SK-N-SH treated with all-trans-retinoic acid at 6 μM for 48 hours (cell line): ENCODE results near the gene ARHGAP4.

ENCODE experiments used
- ATAC-seq: fragments of 200-7000 bp; cut with Tn5 transposase; 3 replicates; pipeline ENCODE4 v1.9.1; 2020; ENCODE audit warnings: mild to moderate bottlenecking, moderate library complexity
- BACH2 ChIP-seq: fragments of 250-450 bp; sonication (Bioruptor Pico); IDR thresholded peaks from 2 replicates; pipeline ENCODE4 v1.9.0; 2021; ENCODE audit warnings: mild to moderate bottlenecking, borderline replicate concordance
- CREB5 ChIP-seq: fragments of 250-450 bp; sonication (Bioruptor Pico); IDR thresholded peaks from 2 replicates; pipeline ENCODE4 v1.5.1; 2020; ENCODE audit warnings: low read depth, mild to moderate bottlenecking, moderate library complexity
- CSDC2 ChIP-seq: fragments of 250-450 bp; sonication (Bioruptor Pico); IDR thresholded peaks from 2 replicates; pipeline ENCODE4 v1.5.0; 2020; ENCODE audit warnings: mild to moderate bottlenecking, moderate library complexity
- CSRNP3 ChIP-seq: fragments of 250-450 bp; sonication (Bioruptor Pico); IDR thresholded peaks from 2 replicates; pipeline ENCODE4 v1.5.1; 2021; ENCODE audit warnings: mild to moderate bottlenecking, moderate library complexity
- GLIS3 ChIP-seq: fragments of 250-450 bp; sonication (Bioruptor Pico); IDR thresholded peaks from 2 replicates; pipeline ENCODE4 v1.5.0; 2020; ENCODE audit warnings: mild to moderate bottlenecking, moderate library complexity
- ISL1 ChIP-seq: fragments of 250-450 bp; sonication (Bioruptor Pico); IDR thresholded peaks from 2 replicates; pipeline ENCODE4 v2.1.2; 2022; ENCODE audit warnings: mild to moderate bottlenecking, moderate library complexity
- OSR1 ChIP-seq: fragments of 250-450 bp; sonication (Bioruptor Pico); IDR thresholded peaks from 2 replicates; pipeline ENCODE4 v1.8.0; 2022; ENCODE audit warnings: moderate library complexity, mild to moderate bottlenecking, inconsistent platforms
- PATZ1 ChIP-seq: fragments of 250-450 bp; sonication (Bioruptor Pico); IDR thresholded peaks from 2 replicates; pipeline ENCODE4 v1.8.0; 2020; ENCODE audit warnings: mild to moderate bottlenecking, moderate library complexity, borderline replicate concordance
- POU6F1 ChIP-seq: fragments of 250-450 bp; sonication (Bioruptor Pico); IDR thresholded peaks from 2 replicates; pipeline ENCODE4 v1.8.0; 2021; ENCODE audit warnings: low read depth, mild to moderate bottlenecking, moderate library complexity, borderline replicate concordance
- PPARA ChIP-seq: fragments of 250-450 bp; sonication (Bioruptor Pico); IDR thresholded peaks from 2 replicates; pipeline ENCODE4 v1.5.0; 2020; ENCODE audit warnings: mild to moderate bottlenecking, borderline replicate concordance
- RARB ChIP-seq: fragments of 250-450 bp; sonication (Bioruptor Pico); IDR thresholded peaks from 2 replicates; pipeline ENCODE4 v1.8.0; 2021; ENCODE audit warnings: mild to moderate bottlenecking, moderate library complexity
- SNAI2 ChIP-seq: fragments of 250-450 bp; sonication (Bioruptor Pico); IDR thresholded peaks from 2 replicates; pipeline ENCODE4 v1.5.0; 2020; ENCODE audit warnings: mild to moderate bottlenecking, moderate library complexity
- TCF4 ChIP-seq: fragments of 250-450 bp; sonication (Bioruptor Pico); IDR thresholded peaks from 2 replicates; pipeline ENCODE4 v1.8.0; 2021; ENCODE audit warnings: mild to moderate bottlenecking, moderate library complexity, borderline replicate concordance
- TSHZ2 ChIP-seq: fragments of 250-450 bp; sonication (Bioruptor Pico); IDR thresholded peaks from 2 replicates; pipeline ENCODE4 v1.5.0; 2020; ENCODE audit warnings: mild to moderate bottlenecking, moderate library complexity
- ZC3H10 ChIP-seq: fragments of 250-450 bp; sonication (Bioruptor Pico); IDR thresholded peaks from 2 replicates; pipeline ENCODE4 v1.5.1; 2021; ENCODE audit warnings: mild to moderate bottlenecking, moderate library complexity
- ZFP3 ChIP-seq: fragments of 250-450 bp; sonication (Bioruptor Pico); IDR thresholded peaks from 2 replicates; pipeline ENCODE4 v1.5.0; 2020; ENCODE audit warnings: mild to moderate bottlenecking, moderate library complexity
- ZFP30 ChIP-seq: fragments of 450-650 bp; formaldehyde crosslinking; IDR thresholded peaks from 2 replicates; pipeline ENCODE4 v1.5.0; 2022; ENCODE audit warnings: mild to moderate bottlenecking, moderate library complexity
- ZNF565 ChIP-seq: fragments of 450-650 bp; formaldehyde crosslinking; conservative IDR thresholded peaks from 2 replicates; pipeline ENCODE4 v1.5.0; 2020; ENCODE audit warnings: low read depth, mild to moderate bottlenecking, moderate library complexity
- ZNF70 ChIP-seq: fragments of 450-650 bp; formaldehyde crosslinking; IDR thresholded peaks from 2 replicates; pipeline ENCODE4 v1.5.0; 2020; ENCODE audit warnings: mild to moderate bottlenecking, moderate library complexity

Gene ARHGAP4

GRCh38 chrX:153889123-153889522 lies 36.9 kb downstream of the ARHGAP4 start (continued):
- TF ChIP-seq POU6F1 (CRISPR knock-in tag): no peak
- TF ChIP-seq, all 23 proteins: peak for 0

- no peak for ATAC-seq
- TF ChIP-seq TSHZ2 (CRISPR knock-in tag) (no peak), PATZ1 (CRISPR knock-in tag) (no peak), ZNF70 (no peak), RARB (CRISPR knock-in tag) (no peak), ZFP30 (CRISPR knock-in tag) (no peak), CSRNP3 (CRISPR knock-in tag) (no peak), GLIS3 (CRISPR knock-in tag) (no peak)
Observed at GRCh38 chrX:153888344-153888743, 37.7 kb downstream of the ARHGAP4 start.

GRCh38 chrX:153887385-153887784 lies 38.7 kb downstream of the ARHGAP4 start:
- no peak for TF ChIP-seq OSR1 (CRISPR knock-in tag)
- TF ChIP-seq ZNF565 (CRISPR knock-in tag): no peak
- TF ChIP-seq CSRNP3 (CRISPR knock-in tag): no peak
- TF ChIP-seq POU6F1 (CRISPR knock-in tag): no peak
- no peak for TF ChIP-seq ISL1 (CRISPR knock-in tag)
- TF ChIP-seq TSHZ2 (CRISPR knock-in tag): no peak
- TF ChIP-seq RARB (CRISPR knock-in tag): no peak
- TF ChIP-seq CSDC2 (CRISPR knock-in tag): no peak
- no peak for TF ChIP-seq CREB5
- no peak for TF ChIP-seq ZFP3 (CRISPR knock-in tag)
- TF ChIP-seq GLIS3 (CRISPR knock-in tag): no peak
- TF ChIP-seq PPARA (CRISPR knock-in tag): no peak
- no peak for TF ChIP-seq ZC3H10 (CRISPR knock-in tag)
- no peak for TF ChIP-seq SNAI2 (CRISPR knock-in tag)
- TF ChIP-seq TCF4 (CRISPR knock-in tag): no peak
- no peak for TF ChIP-seq BACH2 (CRISPR knock-in tag)
- no peak for TF ChIP-seq PATZ1 (CRISPR knock-in tag)
- no peak for ATAC-seq
